ENCODE results near the gene NOS1. TPM values are rescaled to one million over a fixed set of nuclear protein-coding genes. Genes with fewer than 3 reads are reported as not detected.

NOS1 gene
- total RNA-seq, 1 donor from 2014 or later = 0.11 TPM

- H3K4me3 Mint-ChIP-seq = no peak overlapping the region
These were observed 146.6 kb downstream of the NOS1 start for GRCh38 chr12:117214797-117215196.

GRCh38 chr12:117213295-117213808 lies 148.1 kb downstream of the NOS1 start:
- no peaks in the 10 kb centered on the region for H3K36me3 Mint-ChIP-seq

More at GRCh38 chr12:117214797-117215196, 146.6 kb downstream of the NOS1 start:
- Mint-ChIP-seq H3K36me3 (no peaks in the 10 kb centered on the region), H3K9me3 (no peaks in the 10 kb centered on the region), H3K27me3 (ENCODE audit: insufficient read depth, low read depth) (peaks cover 26% of the 10 kb centered on the region), H3K4me1 (no peaks in the 10 kb centered on the region), H3K27ac (no peak overlapping the region)
- no peak overlapping the region for H3K27ac ChIP-seq
- no peak overlapping the region for H2AFZ ChIP-seq (replicated peaks)
- H4K20me1 ChIP-seq (ENCODE audit: low read depth) = no peaks in the 10 kb centered on the region
- H3K4me3 ChIP-seq = no peak overlapping the region
- no peak for TF ChIP-seq EZH2phosphoT487 (IDR thresholded peaks at IDR 0.05)
- no peak for TF ChIP-seq CTCF (IDR thresholded peaks at IDR 0.05)
- no peak for TF ChIP-seq EZH2 (IDR thresholded peaks at IDR 0.05)
- no peak for DNase-seq (ENCODE audit: low spot score)
- peaks cover 8% of the 10 kb centered on the region for H3F3A ChIP-seq (ENCODE audit: low read depth)
- H3K9ac ChIP-seq = no peak overlapping the region
- H3K27me3 ChIP-seq = no peaks in the 10 kb centered on the region
- no peaks in the 10 kb centered on the region for H3K9me3 ChIP-seq (ENCODE audit: low read depth)
- peaks cover 6% of the 10 kb centered on the region for H3K4me1 ChIP-seq
- no peaks in the 10 kb centered on the region for H3K36me3 ChIP-seq
- no peaks in the 10 kb centered on the region for H3K79me2 ChIP-seq (ENCODE audit: low read depth)
- no peak overlapping the region for H3K4me2 ChIP-seq

GRCh38 chr12:117212563-117213190 lies 148.7 kb downstream of the NOS1 start:
- peak overlapping the region; percentile 32 for H3K4me2 ChIP-seq

More at GRCh38 chr12:117213295-117213808, 148.1 kb downstream of the NOS1 start:
- H3K27me3 Mint-ChIP-seq (ENCODE audit: insufficient read depth, low read depth) = peaks cover 21% of the 10 kb centered on the region
- H3F3A ChIP-seq (ENCODE audit: low read depth) = peaks cover 8% of the 10 kb centered on the region
- no peaks in the 10 kb centered on the region for H4K20me1 ChIP-seq (ENCODE audit: low read depth)
- H3K27ac Mint-ChIP-seq = no peak overlapping the region
- H3K4me2 ChIP-seq = peak overlapping the region; percentile 32
- peaks cover under 1% of the 10 kb centered on the region for H3K4me1 Mint-ChIP-seq
- TF ChIP-seq EZH2 (IDR thresholded peaks at IDR 0.05) (no peak), EZH2phosphoT487 (IDR thresholded peaks at IDR 0.05) (no peak), CTCF (IDR thresholded peaks at IDR 0.05) (no peak)
- no peaks in the 10 kb centered on the region for H3K79me2 ChIP-seq (ENCODE audit: low read depth)
- DNase-seq (ENCODE audit: low spot score) = no peak
- H3K9me3 Mint-ChIP-seq = no peaks in the 10 kb centered on the region
- peak overlapping the region; percentile 81 for H2AFZ ChIP-seq (replicated peaks)
- H3K4me1 ChIP-seq = peaks cover 6% of the 10 kb centered on the region
- no peak overlapping the region for H3K4me3 Mint-ChIP-seq
- no peak overlapping the region for H3K4me3 ChIP-seq
- H3K36me3 ChIP-seq = no peaks in the 10 kb centered on the region
- no peaks in the 10 kb centered on the region for H3K9me3 ChIP-seq (ENCODE audit: low read depth)
- H3K27me3 ChIP-seq = no peaks in the 10 kb centered on the region
- H3K9ac ChIP-seq = no peak overlapping the region
- H3K27ac ChIP-seq = no peak overlapping the region

More at GRCh38 chr12:117212563-117213190, 148.7 kb downstream of the NOS1 start:
- Mint-ChIP-seq H3K4me3 (no peak overlapping the region), H3K9me3 (no peaks in the 10 kb centered on the region), H3K36me3 (no peaks in the 10 kb centered on the region), H3K27ac (no peak overlapping the region), H3K27me3 (ENCODE audit: insufficient read depth, low read depth) (peaks cover 24% of the 10 kb centered on the region), H3K4me1 (peaks cover 6% of the 10 kb centered on the region)
- H3F3A ChIP-seq (ENCODE audit: low read depth) = peaks cover 8% of the 10 kb centered on the region
- H3K27ac ChIP-seq = no peak overlapping the region
- H3K9ac ChIP-seq = no peak overlapping the region
- no peak for TF ChIP-seq EZH2phosphoT487 (IDR thresholded peaks at IDR 0.05)
- peak; percentile 98 for TF ChIP-seq CTCF (IDR thresholded peaks at IDR 0.05)
- no peaks in the 10 kb centered on the region for H3K79me2 ChIP-seq (ENCODE audit: low read depth)
- H3K9me3 ChIP-seq (ENCODE audit: low read depth) = no peaks in the 10 kb centered on the region
- peak; percentile 85 for DNase-seq (ENCODE audit: low spot score)
- no peaks in the 10 kb centered on the region for H3K27me3 ChIP-seq
- peaks cover 9% of the 10 kb centered on the region for H3K4me1 ChIP-seq
- no peaks in the 10 kb centered on the region for H3K36me3 ChIP-seq
- H2AFZ ChIP-seq (replicated peaks) = peak overlapping the region; percentile 81
- no peak overlapping the region for H3K4me3 ChIP-seq
- no peaks in the 10 kb centered on the region for H4K20me1 ChIP-seq (ENCODE audit: low read depth)
